K562 (cell line): ENCODE data around the gene INO80C. TPM values are rescaled to one million over a fixed set of nuclear protein-coding genes. Genes with fewer than 3 reads are reported as not detected.

Source experiments
- ATAC-seq: fragments of 200-7000 bp; cut with Tn5 transposase; 3 replicates; pipeline ENCODE4 v1.9.1; 2020; ENCODE audit warnings: moderate library complexity
- BruUV-seq: library from RNA; stranded (reverse); fragments of 400-500 nt; replicated peaks from 2 replicates; lab custom pipeline; 2021; lab: Mats Ljungman, UMichigan
- CTCF ChIA-PET: fragments of 300-600 bp; formaldehyde crosslinking; extraction: SDS; loops from one replicate; lab custom pipeline; 2021; ENCODE audit warnings: low intra/inter-chr PET ratio; lab: Yijun Ruan, JAX
- POLR2A ChIA-PET: fragments of 300-600, 350-650 bp; sonication (Branson Sonifier 250); formaldehyde crosslinking; extraction: SDS; loops from one replicate; lab custom pipeline; 2021; ENCODE audit warnings: antibody characterized with exemption, inconsistent platforms; lab: Yijun Ruan, JAX
- DNase-seq, 4 experiments: peaks; one replicate each; pipeline versions ENCODE4 v3.0.0 to v3.0.0-alpha.2; 2011 to 2018; ENCODE audit warnings: low spot score in 3 of 4, mixed read lengths in 3 of 4; ENCODE audit errors: extremely low read depth in 1 of 4
- FAIRE-seq: peaks from 2 replicates; lab custom pipeline; 2011; peaks lifted over from hg19 to GRCh38; lab: Jason Lieb, UNC
- H2AFZ ChIP-seq: 2 replicates; pipeline ENCODE4 v1.6.0; 2011; ENCODE audit warnings: low read depth, low read length, control low read depth, inconsistent platforms
- H3K27ac ChIP-seq: fragments of 200-600 bp; 3 replicates; pipeline ENCODE4 v1.8.0; 2011; ENCODE audit warnings: low read depth, mild to moderate bottlenecking, control low read depth, inconsistent platforms, low read length, moderate library complexity, mixed read lengths; ENCODE audit errors: extremely low read depth
- H3K27me3 ChIP-seq, 2 experiments: fragments of 300-600 bp in 1 of 2; 2 replicates in 1 of 2; 3 replicates in 1 of 2; pipeline versions ENCODE4 v1.6.0 to v1.8.0; 2011; ENCODE audit warnings: inconsistent platforms in 2 of 2, low read length in 2 of 2, mild to moderate bottlenecking in 1 of 2, mixed read lengths in 1 of 2, moderate library complexity in 1 of 2; ENCODE audit not compliant: control insufficient read depth in 2 of 2, insufficient read depth in 2 of 2
- H3K36me3 ChIP-seq: fragments of 300-600 bp; 3 replicates; pipeline ENCODE4 v1.8.0; 2011; ENCODE audit warnings: mild to moderate bottlenecking, low read length, inconsistent platforms; ENCODE audit not compliant: control insufficient read depth, insufficient read depth
- H3K4me1 ChIP-seq, 2 experiments: fragments of 200-600 bp in 1 of 2; replicated peaks in 1 of 2; 2 replicates in 1 of 2; 3 replicates in 1 of 2; pipeline versions ENCODE4 v1.5.1 to v1.8.0; 2011; ENCODE audit warnings: inconsistent platforms in 2 of 2, low read length in 2 of 2, mild to moderate bottlenecking in 1 of 2, mixed read lengths in 1 of 2, moderate library complexity in 1 of 2; ENCODE audit not compliant: control insufficient read depth in 2 of 2, insufficient read depth in 2 of 2
- H3K4me2 ChIP-seq: 2 replicates; pipeline ENCODE4 v1.6.1; 2011; ENCODE audit warnings: low read length, control low read depth, inconsistent platforms, mixed read lengths; ENCODE audit not compliant: insufficient read depth
- H3K4me3 ChIP-seq: fragments of 200-600 bp; sonication (generic), shearing (Covaris generic); 2 replicates; pipeline ENCODE4 v1.5.1; 2016; ENCODE audit warnings: control low read depth, inconsistent platforms
- H3K79me2 ChIP-seq: fragments of 200-600 bp; 3 replicates; pipeline ENCODE4 v1.8.0; 2011; ENCODE audit warnings: low read length, inconsistent platforms; ENCODE audit not compliant: control insufficient read depth, insufficient read depth
- H3K9ac ChIP-seq, 2 experiments: 2 replicates each; pipeline versions ENCODE4 v1.6.0 to v1.6.1; 2011; ENCODE audit warnings: low read depth in 2 of 2, low read length in 2 of 2, control low read depth in 1 of 2, inconsistent platforms in 1 of 2, mild to moderate bottlenecking in 1 of 2, mixed read lengths in 1 of 2; ENCODE audit not compliant: insufficient read depth in 1 of 2
- H3K9me1 ChIP-seq: one replicate; pipeline ENCODE4 v1.6.0; 2011; ENCODE audit warnings: inconsistent platforms, mild to moderate bottlenecking, low read length, moderate library complexity; ENCODE audit not compliant: control insufficient read depth, insufficient read depth
- H3K9me3 ChIP-seq: replicated peaks from 2 replicates; pipeline ENCODE4 v1.5.1; 2011; ENCODE audit warnings: low read depth, low read length, inconsistent platforms; ENCODE audit not compliant: control insufficient read depth, insufficient read depth
- H4K20me1 ChIP-seq: replicated peaks from 2 replicates; pipeline ENCODE4 v1.6.1; 2011; ENCODE audit warnings: low read length, inconsistent platforms, mixed read lengths; ENCODE audit not compliant: control insufficient read depth, insufficient read depth
- WGBS: fragments of 100-300 bp; shearing (Covaris generic); methylation state at CpG from one replicate; pipeline ENCODE4 v1.1.6; 2016; ENCODE audit warnings: low coverage, mixed read lengths; ENCODE audit not compliant: insufficient coverage; ENCODE audit errors: missing lambda C conversion rate; 5-methylcytosine and 5-hydroxymethylcytosine counted together
- in situ Hi-C: fragments of 300-500 bp; cut with MboI; formaldehyde crosslinking; loops from 4 replicates; pipeline ENCODE4 v1.15.0; 2018; ENCODE audit warnings: inconsistent platforms, mixed read lengths
- intact Hi-C: fragments of 100-400 bp; cut with micrococcal nuclease; formaldehyde crosslinking; loops from 2 replicates; pipeline ENCODE4 v1.14.2; 2022
- polyA plus RNA-seq, 8 experiments: library from polyadenylated mRNA; depleted of rRNA in 4 of 8; stranded (reverse) in 5 of 8; unstranded in 3 of 8; fragments of >200 nt; fragmentation: Nextera tagmentation in 2 of 8; fragmentation: Illumina TruSeq in 1 of 8; extraction: Ambion mirVana in 2 of 8; extraction: Trizol in 1 of 8; gene quantifications; 2 replicates each; pipeline versions ENCODE4 v1.2.1 to v1.2.3, GENCODE V29; 2011 to 2014; ENCODE audit warnings: inconsistent platforms in 1 of 8, missing spikeins in 1 of 8
- total RNA-seq, 7 experiments: library from RNA; depleted of rRNA in 6 of 7; stranded (reverse); fragments of >200 nt in 6 of 7; fragmentation: Illumina TruSeq in 2 of 7; extraction: Trizol in 2 of 7; gene quantifications; 2 replicates each; pipeline versions ENCODE4 v1.2.1 to v1.2.3, GENCODE V29; 2011 to 2021; ENCODE audit warnings: low replicate concordance in 1 of 7
- TF ChIP-seq, protein P1 (sequence below): fragments of 450-650 bp; IDR thresholded peaks from one replicate; pipeline ENCODE4 v1.6.1; 2018; ENCODE audit warnings: mild to moderate bottlenecking, moderate library complexity; ENCODE audit not compliant: partially characterized antibody
- TF ChIP-seq, protein P2 (sequence below): fragments of 250-450 bp; sonication (Bioruptor Pico); IDR thresholded peaks from 2 replicates; pipeline ENCODE4 v1.5.0; 2020; ENCODE audit warnings: mild to moderate bottlenecking, borderline replicate concordance

The INO80C gene
- total and polyA plus RNA-seq, 9 of the 15 experiments (the other 6 are each of a cell fraction or from before 2014, with no cell fraction given) = 14.3 to 53.3 (median 46.6) TPM

DNA sequence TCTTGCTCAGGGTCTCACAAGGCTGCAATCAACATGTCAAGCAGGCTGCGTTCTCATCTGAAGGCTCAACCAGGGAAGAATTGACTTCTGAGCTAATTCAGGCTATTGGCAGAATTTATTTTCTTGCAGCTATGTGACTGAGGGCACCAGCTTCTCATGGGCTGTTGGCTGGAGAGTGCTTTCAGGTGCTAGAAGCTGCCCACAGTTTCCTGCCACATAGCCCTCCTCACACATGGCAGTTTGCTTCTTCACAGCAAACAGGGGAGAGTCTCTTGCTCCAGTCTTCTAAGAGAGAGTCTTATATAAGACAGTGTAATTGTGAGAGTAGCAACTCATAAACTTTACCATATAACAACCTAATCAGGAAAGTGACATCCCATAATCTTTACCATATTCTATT, 37.5 kb upstream of the INO80C start:
- H3K9ac ChIP-seq = no peak overlapping the region
- CTCF ChIA-PET = no interaction called here
- no peak overlapping the region for H2AFZ ChIP-seq
- in situ Hi-C loops (no loop called here), intact Hi-C loops (no loop called here)
- no peak overlapping the region for H3K4me3 ChIP-seq
- no peaks in the 10 kb centered on the region for H3K9me1 ChIP-seq
- H3K27me3 ChIP-seq = no peaks in the 10 kb centered on the region
- DNase-seq (no peak), ATAC-seq (no peak), FAIRE-seq (no peak)
- no peaks in the 10 kb centered on the region for H4K20me1 ChIP-seq
- no peaks in the 10 kb centered on the region for H3K4me1 ChIP-seq
- BruUV-seq = no TSS peak
- H3K9me3 ChIP-seq = 0 out of 2 replicates have a peak, but pooled peaks cover 2% of the 10 kb centered on the region
- H3K27ac ChIP-seq = no peak overlapping the region
- H3K36me3 ChIP-seq = no peaks in the 10 kb centered on the region
- no peak overlapping the region for H3K4me2 ChIP-seq
- POLR2A ChIA-PET = interaction anchor here (0.5 to 1.3 kb wide), 3 partner anchors 8 to 38 kb away, joined by 3 read pairs; no protein-coding TSS in a partner anchor
- TF ChIP-seq, protein P1, sequence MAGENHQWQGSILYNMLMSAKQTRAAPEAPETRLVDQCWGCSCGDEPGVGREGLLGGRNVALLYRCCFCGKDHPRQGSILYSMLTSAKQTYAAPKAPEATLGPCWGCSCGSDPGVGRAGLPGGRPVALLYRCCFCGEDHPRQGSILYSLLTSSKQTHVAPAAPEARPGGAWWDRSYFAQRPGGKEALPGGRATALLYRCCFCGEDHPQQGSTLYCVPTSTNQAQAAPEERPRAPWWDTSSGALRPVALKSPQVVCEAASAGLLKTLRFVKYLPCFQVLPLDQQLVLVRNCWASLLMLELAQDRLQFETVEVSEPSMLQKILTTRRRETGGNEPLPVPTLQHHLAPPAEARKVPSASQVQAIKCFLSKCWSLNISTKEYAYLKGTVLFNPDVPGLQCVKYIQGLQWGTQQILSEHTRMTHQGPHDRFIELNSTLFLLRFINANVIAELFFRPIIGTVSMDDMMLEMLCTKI = no peak
- TF ChIP-seq, protein P2, sequence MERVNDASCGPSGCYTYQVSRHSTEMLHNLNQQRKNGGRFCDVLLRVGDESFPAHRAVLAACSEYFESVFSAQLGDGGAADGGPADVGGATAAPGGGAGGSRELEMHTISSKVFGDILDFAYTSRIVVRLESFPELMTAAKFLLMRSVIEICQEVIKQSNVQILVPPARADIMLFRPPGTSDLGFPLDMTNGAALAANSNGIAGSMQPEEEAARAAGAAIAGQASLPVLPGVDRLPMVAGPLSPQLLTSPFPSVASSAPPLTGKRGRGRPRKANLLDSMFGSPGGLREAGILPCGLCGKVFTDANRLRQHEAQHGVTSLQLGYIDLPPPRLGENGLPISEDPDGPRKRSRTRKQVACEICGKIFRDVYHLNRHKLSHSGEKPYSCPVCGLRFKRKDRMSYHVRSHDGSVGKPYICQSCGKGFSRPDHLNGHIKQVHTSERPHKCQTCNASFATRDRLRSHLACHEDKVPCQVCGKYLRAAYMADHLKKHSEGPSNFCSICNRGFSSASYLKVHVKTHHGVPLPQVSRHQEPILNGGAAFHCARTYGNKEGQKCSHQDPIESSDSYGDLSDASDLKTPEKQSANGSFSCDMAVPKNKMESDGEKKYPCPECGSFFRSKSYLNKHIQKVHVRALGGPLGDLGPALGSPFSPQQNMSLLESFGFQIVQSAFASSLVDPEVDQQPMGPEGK = no peak
- 6% methylated on average over 1 of the region's 1 CpG for WGBS
- H3K79me2 ChIP-seq = no peaks in the 10 kb centered on the region
